Neural cell (in vitro differentiated cells): Measurements from ENCODE around the gene OR5T2. TPM values are rescaled to one million over a fixed set of nuclear protein-coding genes. Genes with fewer than 3 reads are reported as not detected.
"Not testable (repeated sequence)": the region's sequence is repeated elsewhere in the genome, so short reads cannot be mapped to it uniquely, and the experiment has no call there.

Experiments used
- H2AFZ ChIP-seq: fragments of 200-600, 300-800 bp; sonication (generic), shearing (Covaris generic); 2 replicates; pipeline ENCODE4 v1.6.0; 2014; ENCODE audit warnings: low read depth, mild to moderate bottlenecking, antibody characterized with exemption, low read length, moderate library complexity
- H3F3A ChIP-seq: fragments of 200-600 bp; shearing (Covaris generic); 2 replicates; pipeline ENCODE4 v1.6.1; 2016; ENCODE audit warnings: mild to moderate bottlenecking, moderate library complexity, mixed read lengths, antibody characterized with exemption, low read length; ENCODE audit not compliant: insufficient read depth, poor library complexity, severe bottlenecking
- H3K27ac ChIP-seq: fragments of 200-600, 300-800 bp; sonication (generic), shearing (Covaris generic); 2 replicates; pipeline ENCODE4 v1.5.1; 2014; ENCODE audit warnings: mild to moderate bottlenecking, low read length, moderate library complexity
- H3K27me3 ChIP-seq: fragments of 300-800, 200-600 bp; sonication (generic), shearing (Covaris generic); 2 replicates; pipeline ENCODE4 v1.6.0; 2014; ENCODE audit warnings: mild to moderate bottlenecking, low read depth, low read length, moderate library complexity; ENCODE audit not compliant: insufficient read depth
- H3K36me3 ChIP-seq: fragments of 300-800, 200-600 bp; sonication (generic), shearing (Covaris generic); 2 replicates; pipeline ENCODE4 v1.5.1; 2014; ENCODE audit warnings: mild to moderate bottlenecking, antibody characterized with exemption, low read length, moderate library complexity; ENCODE audit not compliant: insufficient read depth
- H3K4me2 ChIP-seq: fragments of 300-800, 200-600 bp; sonication (generic), shearing (Covaris generic); 2 replicates; pipeline ENCODE4 v1.6.0; 2014; ENCODE audit warnings: mild to moderate bottlenecking, low read length
- H3K4me3 ChIP-seq: fragments of 300-800, 200-600 bp; sonication (generic), shearing (Covaris generic); 2 replicates; pipeline ENCODE4 v1.5.1; 2014; ENCODE audit warnings: mild to moderate bottlenecking, low read length, moderate library complexity
- H3K79me2 ChIP-seq: fragments of 200-600 bp; shearing (Covaris generic); replicated peaks from 2 replicates; pipeline ENCODE4 v1.6.0; 2014; ENCODE audit warnings: mild to moderate bottlenecking, low read length, moderate library complexity; ENCODE audit not compliant: insufficient read depth
- H3K9ac ChIP-seq: fragments of 300-800, 200-600 bp; sonication (generic), shearing (Covaris generic); 2 replicates; pipeline ENCODE4 v1.6.1; 2016; ENCODE audit warnings: mild to moderate bottlenecking, low read length, mixed read lengths
- H3K9me2 ChIP-seq: fragments of 200-600 bp; shearing (Covaris generic); 2 replicates; pipeline ENCODE4 v1.6.1; 2016; ENCODE audit warnings: mild to moderate bottlenecking, low read length, mixed read lengths; ENCODE audit not compliant: insufficient read depth
- H3K9me3 ChIP-seq: fragments of 200-600, 300-800 bp; sonication (generic), shearing (Covaris generic); 2 replicates; pipeline ENCODE4 v1.6.1; 2016; ENCODE audit warnings: mild to moderate bottlenecking, mixed run types, low read length, moderate library complexity, mixed read lengths
- H4K20me1 ChIP-seq: fragments of 200-600 bp; shearing (Covaris generic); 2 replicates; pipeline ENCODE4 v1.6.1; 2016; ENCODE audit warnings: mild to moderate bottlenecking, mixed run types; ENCODE audit not compliant: insufficient read depth
- CTCF ChIP-seq: fragments of 450-650 bp; IDR thresholded peaks from 2 replicates; pipeline ENCODE4 v1.5.1; 2014; ENCODE audit warnings: antibody characterized with exemption, mild to moderate bottlenecking, moderate library complexity; ENCODE audit not compliant: poor library complexity, severe bottlenecking
- EP300 ChIP-seq: fragments of 450-650 bp; conservative IDR thresholded peaks from 2 replicates; pipeline ENCODE4 v1.6.1; 2014; ENCODE audit warnings: antibody characterized with exemption, mild to moderate bottlenecking, moderate library complexity; ENCODE audit not compliant: poor library complexity, severe bottlenecking
- EZH2 ChIP-seq: fragments of 200-600, 300-800 bp; shearing (Covaris generic), sonication (generic); IDR thresholded peaks from 2 replicates; pipeline ENCODE4 v1.6.1; 2014; ENCODE audit warnings: antibody characterized with exemption, low read length, borderline replicate concordance, mild to moderate bottlenecking; ENCODE audit not compliant: insufficient read depth, poor library complexity, severe bottlenecking
- MXI1 ChIP-seq: fragments of 450-650 bp; conservative IDR thresholded peaks from 2 replicates; pipeline ENCODE4 v1.6.1; 2014; ENCODE audit warnings: antibody characterized with exemption, mild to moderate bottlenecking; ENCODE audit not compliant: poor library complexity, severe bottlenecking
- POLR2AphosphoS5 ChIP-seq: IDR thresholded peaks from 2 replicates; pipeline ENCODE4 v1.6.1; 2012
- RAD21 ChIP-seq: fragments of 450-650 bp; conservative IDR thresholded peaks from 2 replicates; pipeline ENCODE4 v1.6.1; 2014; ENCODE audit warnings: antibody characterized with exemption, mild to moderate bottlenecking, moderate library complexity
- SMC3 ChIP-seq: fragments of 450-650 bp; conservative IDR thresholded peaks from 2 replicates; pipeline ENCODE4 v1.6.1; 2014; ENCODE audit warnings: antibody characterized with exemption, mild to moderate bottlenecking, moderate library complexity; ENCODE audit not compliant: poor library complexity
- TAF1 ChIP-seq: IDR thresholded peaks from 2 replicates; pipeline ENCODE4 v1.6.1; 2012; ENCODE audit warnings: low read depth
- polyA plus RNA-seq: library from polyadenylated mRNA; depleted of rRNA; stranded (reverse); fragments of >200 nt; gene quantifications from 2 replicates; pipeline ENCODE4 v1.2.3, GENCODE V29; 2014
- TF ChIP-seq, protein P1 (sequence below): IDR thresholded peaks from 2 replicates; pipeline ENCODE4 v1.6.1; 2012; ENCODE audit warnings: borderline replicate concordance

The OR5T2 gene
- polyA plus RNA-seq, 1 donor from 2014 or later: not detected

GRCh38 chr11:56271092-56271491, 37.0 kb upstream of the OR5T2 start:
- Histone ChIP-seq H3K79me2 (no peaks in the 10 kb centered on the region), H3K9me3 (no peaks in the 10 kb centered on the region), H3K4me2 (no peak overlapping the region), H3K36me3 (no peaks in the 10 kb centered on the region), H3K4me3 (no peak overlapping the region), H3K27ac (no peak overlapping the region), H4K20me1 (no peaks in the 10 kb centered on the region), H3K9ac (no peak overlapping the region), H3K27me3 (no peaks in the 10 kb centered on the region), H3F3A (no peaks in the 10 kb centered on the region), H2AFZ (no peak overlapping the region), H3K9me2 (no peaks in the 10 kb centered on the region)
- no peak for TF ChIP-seq TAF1
- TF ChIP-seq EZH2: no peak
- no peak for TF ChIP-seq POLR2AphosphoS5
- no peak for TF ChIP-seq EP300
- TF ChIP-seq CTCF: no peak
- TF ChIP-seq, protein P1, sequence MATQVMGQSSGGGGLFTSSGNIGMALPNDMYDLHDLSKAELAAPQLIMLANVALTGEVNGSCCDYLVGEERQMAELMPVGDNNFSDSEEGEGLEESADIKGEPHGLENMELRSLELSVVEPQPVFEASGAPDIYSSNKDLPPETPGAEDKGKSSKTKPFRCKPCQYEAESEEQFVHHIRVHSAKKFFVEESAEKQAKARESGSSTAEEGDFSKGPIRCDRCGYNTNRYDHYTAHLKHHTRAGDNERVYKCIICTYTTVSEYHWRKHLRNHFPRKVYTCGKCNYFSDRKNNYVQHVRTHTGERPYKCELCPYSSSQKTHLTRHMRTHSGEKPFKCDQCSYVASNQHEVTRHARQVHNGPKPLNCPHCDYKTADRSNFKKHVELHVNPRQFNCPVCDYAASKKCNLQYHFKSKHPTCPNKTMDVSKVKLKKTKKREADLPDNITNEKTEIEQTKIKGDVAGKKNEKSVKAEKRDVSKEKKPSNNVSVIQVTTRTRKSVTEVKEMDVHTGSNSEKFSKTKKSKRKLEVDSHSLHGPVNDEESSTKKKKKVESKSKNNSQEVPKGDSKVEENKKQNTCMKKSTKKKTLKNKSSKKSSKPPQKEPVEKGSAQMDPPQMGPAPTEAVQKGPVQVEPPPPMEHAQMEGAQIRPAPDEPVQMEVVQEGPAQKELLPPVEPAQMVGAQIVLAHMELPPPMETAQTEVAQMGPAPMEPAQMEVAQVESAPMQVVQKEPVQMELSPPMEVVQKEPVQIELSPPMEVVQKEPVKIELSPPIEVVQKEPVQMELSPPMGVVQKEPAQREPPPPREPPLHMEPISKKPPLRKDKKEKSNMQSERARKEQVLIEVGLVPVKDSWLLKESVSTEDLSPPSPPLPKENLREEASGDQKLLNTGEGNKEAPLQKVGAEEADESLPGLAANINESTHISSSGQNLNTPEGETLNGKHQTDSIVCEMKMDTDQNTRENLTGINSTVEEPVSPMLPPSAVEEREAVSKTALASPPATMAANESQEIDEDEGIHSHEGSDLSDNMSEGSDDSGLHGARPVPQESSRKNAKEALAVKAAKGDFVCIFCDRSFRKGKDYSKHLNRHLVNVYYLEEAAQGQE: no peak
- no peak for TF ChIP-seq SMC3
- no peak for TF ChIP-seq RAD21
- TF ChIP-seq MXI1: no peak

DNA sequence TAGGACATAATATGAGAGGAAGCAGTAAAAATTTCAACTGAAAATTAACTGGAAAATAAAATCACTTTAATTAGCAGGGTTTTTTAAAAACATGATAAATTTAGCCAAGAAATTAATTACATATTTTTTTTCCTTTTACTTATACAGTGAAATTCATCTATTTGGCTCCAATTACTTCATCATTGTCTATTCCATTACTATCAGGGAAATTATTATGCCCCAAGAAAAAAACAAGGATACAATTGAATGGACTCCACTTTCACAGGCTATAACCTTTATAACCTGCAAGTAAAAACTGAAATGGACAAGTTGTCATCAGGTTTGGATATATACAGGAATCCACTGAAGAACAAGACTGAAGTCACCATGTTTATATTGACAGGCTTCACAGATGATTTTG, 17.9 kb upstream of the OR5T2 start, which contains the start of gene OR5T3:
TSS of gene OR5T3 (plus strand) at position 301 of the 400 bp plus-strand sequence. CDS start at position 301, 0 bp downstream.
- H3K79me2 ChIP-seq: no peaks in the 10 kb centered on the region
- no peaks in the 10 kb centered on the region for H3K9me2 ChIP-seq
- H3K4me2 ChIP-seq: no peak within 1 kb of the TSS
- H3K27me3 ChIP-seq: no peaks in the 10 kb centered on the region
- TF ChIP-seq TAF1 (no peak), CTCF (no peak), EP300 (no peak), MXI1 (no peak), SMC3 (no peak), EZH2 (no peak), POLR2AphosphoS5 (no peak), RAD21 (no peak)
- TF ChIP-seq, protein P1: no peak
- H3K9ac ChIP-seq: no peak within 1 kb of the TSS
- H2AFZ ChIP-seq: no peak within 1 kb of the TSS
- no peak within 1 kb of the TSS for H3K27ac ChIP-seq
- H3K9me3 ChIP-seq: no peaks in the 10 kb centered on the region
- H3K36me3 ChIP-seq: no peaks in the 10 kb centered on the region
- no peaks in the 10 kb centered on the region for H3F3A ChIP-seq
- no peaks in the 10 kb centered on the region for H4K20me1 ChIP-seq
- H3K4me3 ChIP-seq: no peak within 1 kb of the TSS

GRCh38 chr11:56219735-56220134, 14.3 kb downstream of the OR5T2 start:
- H3K9ac ChIP-seq, H3K4me2 ChIP-seq, H3K9me3 ChIP-seq, H3K79me2 ChIP-seq, H4K20me1 ChIP-seq, H3K9me2 ChIP-seq, H3K27me3 ChIP-seq, H3K4me3 ChIP-seq, H3F3A ChIP-seq, H3K36me3 ChIP-seq, H2AFZ ChIP-seq, H3K27ac ChIP-seq: not testable (repeated sequence)
